GM19395 (cell line): Measurements from ENCODE around the gene MAB21L2.

ENCODE experiments used
- ATAC-seq: cut with Tn5 transposase; IDR thresholded peaks from one replicate; pipeline ENCODE4 v1.9.1; 2021; ENCODE audit warnings: mild to moderate bottlenecking, moderate library complexity; ENCODE audit not compliant: unreplicated experiment

Gene MAB21L2

DNA sequence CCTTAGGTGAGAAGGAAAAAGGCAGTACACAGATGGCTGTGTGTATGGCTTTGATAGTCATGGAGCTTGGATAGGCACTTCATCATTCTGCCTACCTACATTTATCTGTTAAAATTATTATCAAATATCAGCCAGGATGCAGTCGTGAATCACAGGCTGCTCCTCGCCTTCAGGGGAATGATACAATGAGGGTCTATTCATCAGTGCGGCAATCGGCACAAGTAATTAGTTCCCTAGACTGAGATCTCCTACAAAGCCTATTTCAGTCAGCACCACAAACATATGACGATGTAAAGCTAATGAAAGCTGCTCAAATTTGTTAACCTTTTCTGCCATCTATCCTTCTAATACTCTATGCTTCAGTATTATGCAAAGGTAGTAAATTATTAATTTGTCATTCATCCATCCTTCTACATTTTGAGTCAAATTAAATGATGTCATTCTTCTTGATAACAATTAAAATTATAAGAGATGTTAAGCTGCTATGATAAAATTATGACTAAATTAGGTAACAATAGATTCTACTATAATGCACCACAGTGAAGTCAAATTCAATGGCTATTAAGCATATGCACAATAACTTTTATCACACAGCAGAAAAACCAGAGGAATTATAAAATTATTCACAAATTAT is 19.0 kb downstream of the MAB21L2 start:
- no peak for ATAC-seq

DNA sequence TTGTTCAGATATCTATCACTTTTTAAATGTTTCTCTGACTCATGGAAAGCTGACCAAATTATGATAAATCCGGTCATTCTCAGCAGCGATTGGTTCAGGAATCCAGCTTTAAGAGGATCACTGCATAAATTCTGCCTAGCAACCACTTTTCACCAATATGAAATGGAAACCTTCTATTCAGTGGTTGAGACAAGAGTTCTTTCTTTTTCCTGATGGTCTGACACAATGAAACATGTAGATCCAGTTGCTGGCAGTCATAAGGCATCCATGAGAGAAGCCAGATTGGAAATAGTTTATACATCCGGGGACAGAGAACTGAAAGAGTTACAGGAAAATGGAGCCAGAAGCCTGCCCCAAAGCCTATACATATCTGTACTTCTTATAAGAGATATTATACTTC is 27.2 kb downstream of the MAB21L2 start:
- ATAC-seq: no peak

DNA sequence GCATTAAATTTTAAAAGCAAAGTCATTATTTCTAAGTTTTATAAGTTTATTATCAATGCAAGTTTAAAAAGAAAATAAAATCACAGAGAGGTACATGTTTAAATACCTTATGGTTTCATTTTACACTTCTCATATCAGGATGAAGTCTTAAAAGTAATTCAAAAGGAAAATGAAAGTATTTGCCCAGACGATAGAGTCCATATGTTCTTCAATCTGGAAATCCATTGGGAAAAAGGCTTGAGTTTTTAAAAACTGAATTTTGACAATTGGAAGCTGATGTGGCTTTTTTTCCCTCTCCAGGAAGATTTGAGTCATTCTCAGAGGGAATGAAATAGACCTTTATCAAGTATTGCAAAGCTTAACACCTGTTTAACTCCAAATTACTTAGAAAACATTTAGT is 37.1 kb downstream of the MAB21L2 start:
- ATAC-seq: peak; percentile 56

DNA sequence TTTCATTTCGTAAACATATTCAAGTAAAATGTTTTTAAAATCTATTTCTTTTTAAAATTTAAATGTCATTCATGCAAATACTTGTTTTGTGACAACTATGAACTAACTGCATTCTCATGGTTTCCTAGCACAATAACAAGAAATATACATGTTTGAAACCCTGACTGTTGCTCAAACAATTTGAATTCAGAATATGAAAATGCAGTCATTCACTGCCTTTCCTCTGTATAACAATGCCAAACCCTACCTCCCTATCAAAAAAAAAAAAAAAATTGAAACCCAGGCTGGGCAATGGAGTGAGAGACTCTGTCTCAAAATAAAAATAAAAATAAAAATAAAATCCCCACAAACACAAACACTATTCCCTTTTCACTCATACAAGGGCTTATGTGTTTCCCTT is 42.1 kb downstream of the MAB21L2 start:
- no peak for ATAC-seq

DNA sequence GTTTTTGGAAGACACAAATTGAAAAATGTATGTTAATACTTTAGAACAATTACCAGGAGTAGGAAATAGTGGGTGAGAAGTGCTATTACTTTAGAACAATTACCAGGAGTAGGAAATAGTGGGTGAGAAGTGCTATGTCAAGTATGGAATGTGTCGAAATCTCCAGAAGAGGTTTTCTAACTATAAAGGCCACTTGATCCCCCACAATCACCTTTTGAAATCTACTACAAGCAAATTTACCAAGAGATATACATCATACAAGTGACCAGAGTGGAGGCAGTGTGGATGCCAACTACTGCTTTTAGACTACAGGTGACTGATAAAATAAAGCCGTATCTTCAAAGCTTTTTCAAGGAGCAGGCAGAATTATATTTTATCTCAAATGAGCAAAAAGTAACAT is 43.1 kb downstream of the MAB21L2 start:
- ATAC-seq: no peak

DNA sequence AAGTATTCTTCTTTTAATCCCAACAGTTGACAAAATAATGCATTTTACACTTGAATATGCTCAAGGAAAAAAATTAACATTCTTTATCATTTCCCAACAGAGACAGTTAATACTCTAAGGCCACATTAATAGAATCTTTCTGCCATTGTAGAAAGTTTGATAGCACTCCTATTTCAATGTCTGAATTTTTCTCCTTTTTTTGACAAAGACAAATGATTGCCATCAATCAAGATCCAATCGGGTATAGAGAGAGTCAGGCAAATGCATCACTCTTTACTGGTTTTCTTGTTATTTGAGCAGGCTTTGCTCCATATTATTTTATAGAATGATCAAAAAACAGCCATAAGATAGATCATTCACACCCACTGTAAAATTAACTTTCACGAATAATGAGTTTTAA is 46.1 kb downstream of the MAB21L2 start:
- ATAC-seq: no peak

DNA sequence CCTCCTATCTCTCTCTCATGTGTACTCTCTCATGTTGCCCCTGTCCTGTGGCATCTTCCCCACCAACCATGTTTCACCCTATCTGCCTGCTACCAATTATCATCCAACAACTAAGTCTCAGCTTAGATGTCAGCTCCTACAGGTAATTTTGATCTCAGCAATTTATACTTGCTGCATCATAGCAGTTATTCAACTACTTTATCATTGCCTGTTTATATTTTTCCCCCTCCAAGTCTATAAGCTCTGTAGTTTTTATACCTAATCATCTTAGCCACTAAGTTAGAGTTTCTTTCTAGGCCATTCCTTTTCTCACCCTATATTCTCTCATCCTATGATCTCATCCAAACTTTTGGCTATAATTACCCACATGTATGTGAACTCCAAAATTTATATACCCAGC is 50.7 kb downstream of the MAB21L2 start:
- no peak for ATAC-seq
